ENCODE results near the gene ARL4D. TPM values are rescaled to one million over a fixed set of nuclear protein-coding genes. Genes with fewer than 3 reads are reported as not detected.

Gene ARL4D
- total and polyA plus RNA-seq, 2 of the 8 experiments (the other 6 are each of a cell fraction or from before 2014, with no cell fraction given): 8.4 to 9.2 TPM

GRCh38 chr17:43366891-43367736, 31.7 kb upstream of the ARL4D start (continued):
- TF ChIP-seq CHD7 (IDR thresholded peaks at IDR 0.05; ENCODE audit: insufficient replicate concordance, low read length): peak; percentile 1
- no peak for TF ChIP-seq ASH2L (IDR thresholded peaks at IDR 0.05; ENCODE audit: low read length)
- TF ChIP-seq CTCF (IDR thresholded peaks at IDR 0.05; ENCODE audit: control extremely low read depth in 1 of 3, insufficient read depth in 1 of 3, low read depth in 1 of 3, low read length in 3 of 3): no peak
